ENCODE data around the gene JADE1. TPM values are rescaled to one million over a fixed set of nuclear protein-coding genes. Genes with fewer than 3 reads are reported as not detected.

Gene JADE1
- polyA plus RNA-seq, 1 donor (not counting 4 experiments of a cell fraction or from before 2014, with no cell fraction given), result 2.8 TPM

- peaks cover 0 to 1% of the 10 kb centered on the region in 2 experiments for H3K36me3 ChIP-seq (ENCODE audit: control insufficient read depth in 2 of 2, extremely low read depth in 1 of 2, insufficient read depth in 2 of 2, low read length in 2 of 2)
- H3K4me1 ChIP-seq (ENCODE audit: control insufficient read depth, extremely low read depth, insufficient read depth, low read length), result no peaks in the 10 kb centered on the region
Measured at GRCh38 chr4:128869776-128870509, 60.4 kb downstream of the JADE1 start.

GRCh38 chr4:128871948-128872347, 62.4 kb downstream of the JADE1 start:
- Histone ChIP-seq H3K9ac (ENCODE audit: control insufficient read depth, extremely low read depth, insufficient read depth, low read length) (no peak overlapping the region), H3K36me3 (ENCODE audit: control insufficient read depth in 2 of 2, extremely low read depth in 1 of 2, insufficient read depth in 2 of 2, low read length in 2 of 2) (peaks cover 0 to 1% of the 10 kb centered on the region in 2 experiments), H3K9me1 (ENCODE audit: control insufficient read depth, extremely low read depth, insufficient read depth, low read length) (no peaks in the 10 kb centered on the region), H3K27ac (ENCODE audit: control insufficient read depth, insufficient read depth, low read length) (no peak overlapping the region), H3K9me3 (ENCODE audit: control insufficient read depth, low read depth, low read length) (no peaks in the 10 kb centered on the region), H4K20me1 (ENCODE audit: control insufficient read depth, extremely low read depth, insufficient read depth, low read length) (no peaks in the 10 kb centered on the region), H3K4me1 (ENCODE audit: control insufficient read depth, extremely low read depth, insufficient read depth, low read length) (no peaks in the 10 kb centered on the region), H3K27me3 (ENCODE audit: control insufficient read depth, extremely low read depth, insufficient read depth, low read length) (no peaks in the 10 kb centered on the region), H3K4me3 (ENCODE audit: control insufficient read depth in 2 of 3, extremely low read depth in 1 of 3, insufficient read depth in 2 of 3, low read depth in 1 of 3, low read length in 3 of 3) (no peak overlapping the region), H2AFZ (ENCODE audit: control insufficient read depth, low read length) (no peak overlapping the region), H3K79me2 (ENCODE audit: control insufficient read depth, insufficient read depth, low read length) (no peaks in the 10 kb centered on the region), H3K4me2 (ENCODE audit: control insufficient read depth, extremely low read depth, insufficient read depth, low read depth, low read length) (no peak overlapping the region)
- no peak for FAIRE-seq
- TF ChIP-seq, protein P1, sequence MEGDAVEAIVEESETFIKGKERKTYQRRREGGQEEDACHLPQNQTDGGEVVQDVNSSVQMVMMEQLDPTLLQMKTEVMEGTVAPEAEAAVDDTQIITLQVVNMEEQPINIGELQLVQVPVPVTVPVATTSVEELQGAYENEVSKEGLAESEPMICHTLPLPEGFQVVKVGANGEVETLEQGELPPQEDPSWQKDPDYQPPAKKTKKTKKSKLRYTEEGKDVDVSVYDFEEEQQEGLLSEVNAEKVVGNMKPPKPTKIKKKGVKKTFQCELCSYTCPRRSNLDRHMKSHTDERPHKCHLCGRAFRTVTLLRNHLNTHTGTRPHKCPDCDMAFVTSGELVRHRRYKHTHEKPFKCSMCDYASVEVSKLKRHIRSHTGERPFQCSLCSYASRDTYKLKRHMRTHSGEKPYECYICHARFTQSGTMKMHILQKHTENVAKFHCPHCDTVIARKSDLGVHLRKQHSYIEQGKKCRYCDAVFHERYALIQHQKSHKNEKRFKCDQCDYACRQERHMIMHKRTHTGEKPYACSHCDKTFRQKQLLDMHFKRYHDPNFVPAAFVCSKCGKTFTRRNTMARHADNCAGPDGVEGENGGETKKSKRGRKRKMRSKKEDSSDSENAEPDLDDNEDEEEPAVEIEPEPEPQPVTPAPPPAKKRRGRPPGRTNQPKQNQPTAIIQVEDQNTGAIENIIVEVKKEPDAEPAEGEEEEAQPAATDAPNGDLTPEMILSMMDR (optimal IDR thresholded peaks at IDR 0.05 in 1 of 3, IDR thresholded peaks at IDR 0.05 in 1 of 3, conservative IDR thresholded peaks at IDR 0.05 in 1 of 3; ENCODE audit: extremely low read depth in 1 of 3, insufficient read depth in 2 of 3, low read length in 3 of 3), result no peak
- no peak for TF ChIP-seq EZH2 (IDR thresholded peaks at IDR 0.05; ENCODE audit: low read length)
- dilution Hi-C loops (cut with MboI; ENCODE audit: extremely low pct_ligation_motif_present, low sequenced_read_pairs), result no loop called here
- no peak for DNase-seq (ENCODE audit: low read depth, low spot score)

More at GRCh38 chr4:128869776-128870509, 60.4 kb downstream of the JADE1 start:
- Histone ChIP-seq H3K79me2 (ENCODE audit: control insufficient read depth, insufficient read depth, low read length) (no peaks in the 10 kb centered on the region), H3K27me3 (ENCODE audit: control insufficient read depth, extremely low read depth, insufficient read depth, low read length) (no peaks in the 10 kb centered on the region), H3K9me3 (ENCODE audit: control insufficient read depth, low read depth, low read length) (no peaks in the 10 kb centered on the region), H3K4me2 (ENCODE audit: control insufficient read depth, extremely low read depth, insufficient read depth, low read depth, low read length) (no peak overlapping the region), H2AFZ (ENCODE audit: control insufficient read depth, low read length) (no peak overlapping the region), H4K20me1 (ENCODE audit: control insufficient read depth, extremely low read depth, insufficient read depth, low read length) (no peaks in the 10 kb centered on the region), H3K27ac (ENCODE audit: control insufficient read depth, insufficient read depth, low read length) (no peak overlapping the region), H3K9me1 (ENCODE audit: control insufficient read depth, extremely low read depth, insufficient read depth, low read length) (no peaks in the 10 kb centered on the region), H3K9ac (ENCODE audit: control insufficient read depth, extremely low read depth, insufficient read depth, low read length) (no peak overlapping the region), H3K4me3 (ENCODE audit: control insufficient read depth in 2 of 3, extremely low read depth in 1 of 3, insufficient read depth in 2 of 3, low read depth in 1 of 3, low read length in 3 of 3) (no peak overlapping the region)
- DNase-seq (ENCODE audit: low read depth, low spot score) (no peak), FAIRE-seq (no peak)
- TF ChIP-seq, protein P1 (optimal IDR thresholded peaks at IDR 0.05 in 1 of 3, IDR thresholded peaks at IDR 0.05 in 1 of 3, conservative IDR thresholded peaks at IDR 0.05 in 1 of 3; ENCODE audit: extremely low read depth in 1 of 3, insufficient read depth in 2 of 3, low read length in 3 of 3), result no peak
- TF ChIP-seq EZH2 (IDR thresholded peaks at IDR 0.05; ENCODE audit: low read length), result no peak
- dilution Hi-C loops (cut with MboI; ENCODE audit: extremely low pct_ligation_motif_present, low sequenced_read_pairs), result no loop called here

Measured in keratinocyte (primary cell).